CD4-positive, alpha-beta T cell (primary cell): ENCODE measurements around the gene SCRT2. TPM values are rescaled to one million over a fixed set of nuclear protein-coding genes. Genes with fewer than 3 reads are reported as not detected.

ENCODE experiments used
- ATAC-seq: fragments of 200-7000 bp; cut with Tn5 transposase; one replicate; pipeline ENCODE4 v1.10.0; 2022; ENCODE audit warnings: mild to moderate bottlenecking; ENCODE audit not compliant: poor library complexity
- CTCF ChIA-PET: fragments of 350-600 bp; sonication (Branson Sonifier 250); formaldehyde crosslinking; loops from one replicate; lab custom pipeline; 2021; ENCODE audit warnings: antibody characterized with exemption, inconsistent platforms; lab: Charles Lee
- POLR2A ChIA-PET: fragments of 350-600 bp; sonication (Branson Sonifier 250); formaldehyde crosslinking; loops from one replicate; lab custom pipeline; 2021; ENCODE audit warnings: antibody characterized with exemption, inconsistent platforms; lab: Charles Lee
- DNase-seq, 14 experiments: peaks; one replicate each; pipeline ENCODE4 v3.0.0-alpha.2; 2013 to 2020; ENCODE audit warnings: mixed read lengths in 2 of 14
- H3K27ac ChIP-seq, 2 donors: one replicate each; pipeline versions ENCODE4 v1.5.1 to v1.7.0; 2013; ENCODE audit warnings: low read length in 2 of 2, low read depth in 1 of 2, mild to moderate bottlenecking in 1 of 2
- H3K27me3 ChIP-seq, 2 experiments: 1 replicate in 1 of 2; 2 replicates in 1 of 2; pipeline versions ENCODE4 v1.6.1 to v1.7.0; 2013; ENCODE audit warnings: low read length in 2 of 2, control low read depth in 1 of 2, mild to moderate bottlenecking in 1 of 2, moderate library complexity in 1 of 2; ENCODE audit not compliant: insufficient read depth in 2 of 2, control insufficient read depth in 1 of 2
- H3K36me3 ChIP-seq: one replicate; pipeline ENCODE4 v1.6.1; 2013; ENCODE audit warnings: low read length, control low read depth; ENCODE audit not compliant: insufficient read depth
- H3K4me1 ChIP-seq: one replicate; pipeline ENCODE4 v1.6.1; 2013; ENCODE audit warnings: low read length, control low read depth; ENCODE audit not compliant: insufficient read depth
- H3K4me3 ChIP-seq: one replicate; pipeline ENCODE4 v1.5.1; 2013; ENCODE audit warnings: mild to moderate bottlenecking, low read length, moderate library complexity
- H3K9me3 ChIP-seq, 2 experiments: 1 replicate in 1 of 2; 2 replicates in 1 of 2; pipeline versions ENCODE4 v1.6.1 to v1.7.0; 2013; ENCODE audit warnings: low read length in 2 of 2, mild to moderate bottlenecking in 2 of 2, control low read depth in 1 of 2, moderate library complexity in 1 of 2; ENCODE audit not compliant: control insufficient read depth in 1 of 2, insufficient read depth in 1 of 2
- H3K27ac Mint-ChIP-seq: one replicate; pipeline ENCODE4 v1.8.0; 2020; ENCODE audit warnings: mixed read lengths
- H3K27me3 Mint-ChIP-seq: one replicate; pipeline ENCODE4 v1.8.0; 2021; ENCODE audit warnings: mixed read lengths
- H3K36me3 Mint-ChIP-seq: one replicate; pipeline ENCODE4 v1.8.0; 2021; ENCODE audit warnings: low read depth, mixed read lengths
- H3K4me1 Mint-ChIP-seq: one replicate; pipeline ENCODE4 v1.8.0; 2021; ENCODE audit warnings: low read depth, mixed read lengths
- H3K4me3 Mint-ChIP-seq: one replicate; pipeline ENCODE4 v1.8.0; 2020; ENCODE audit warnings: mild to moderate bottlenecking, mixed read lengths
- H3K9me3 Mint-ChIP-seq: one replicate; pipeline ENCODE4 v1.8.0; 2020; ENCODE audit warnings: mixed read lengths
- CTCF ChIP-seq: fragments of 200-600 bp; IDR thresholded peaks from one replicate; pipeline ENCODE4 v1.8.0; 2022; ENCODE audit warnings: antibody characterized with exemption, mild to moderate bottlenecking
- intact Hi-C, 2 experiments: fragments of 100-400 bp; cut with DNase I in 1 of 2; cut with micrococcal nuclease in 1 of 2; formaldehyde crosslinking; loops; one replicate each; pipeline versions ENCODE4 v1.15.1 to v1.9.0; 2023 to 2025; cut with DNase I, micrococcal nuclease
- total RNA-seq, 174 experiments: library from RNA in 2 of 174; stranded (reverse) in 2 of 174; gene quantifications; one replicate each; pipeline ENCODE4 v1.2.3 and lab custom pipeline; 2021 to 2026

The SCRT2 gene
- total RNA-seq, 2 experiments from 2014 or later, result not detected

- no peak for TF ChIP-seq CTCF
- H3K27me3 Mint-ChIP-seq, result peaks cover 59% of the 10 kb centered on the region
- CTCF ChIA-PET, result no interaction called here
- no peaks in the 10 kb centered on the region for H3K36me3 ChIP-seq
- H3K4me3 Mint-ChIP-seq, result no peak overlapping the region
- peaks cover 35 to 40% of the 10 kb centered on the region in 2 experiments for H3K27me3 ChIP-seq
- no peaks in the 10 kb centered on the region for H3K36me3 Mint-ChIP-seq
- DNase-seq (no peak), ATAC-seq (no peak)
- peaks cover 0 to 6% of the 10 kb centered on the region in 2 experiments for H3K9me3 ChIP-seq
- no peak overlapping the region for H3K27ac Mint-ChIP-seq
- no peaks in the 10 kb centered on the region for H3K9me3 Mint-ChIP-seq
- H3K4me3 ChIP-seq, result no peak overlapping the region
- no peaks in the 10 kb centered on the region for H3K4me1 Mint-ChIP-seq
- POLR2A ChIA-PET, result no interaction called here
- intact Hi-C loops, result no loop called here
- no peak overlapping the region for H3K27ac ChIP-seq
- no peaks in the 10 kb centered on the region for H3K4me1 ChIP-seq
These were observed 6.5 kb upstream of the SCRT2 start for GRCh38 chr20:682123-682522.

DNA sequence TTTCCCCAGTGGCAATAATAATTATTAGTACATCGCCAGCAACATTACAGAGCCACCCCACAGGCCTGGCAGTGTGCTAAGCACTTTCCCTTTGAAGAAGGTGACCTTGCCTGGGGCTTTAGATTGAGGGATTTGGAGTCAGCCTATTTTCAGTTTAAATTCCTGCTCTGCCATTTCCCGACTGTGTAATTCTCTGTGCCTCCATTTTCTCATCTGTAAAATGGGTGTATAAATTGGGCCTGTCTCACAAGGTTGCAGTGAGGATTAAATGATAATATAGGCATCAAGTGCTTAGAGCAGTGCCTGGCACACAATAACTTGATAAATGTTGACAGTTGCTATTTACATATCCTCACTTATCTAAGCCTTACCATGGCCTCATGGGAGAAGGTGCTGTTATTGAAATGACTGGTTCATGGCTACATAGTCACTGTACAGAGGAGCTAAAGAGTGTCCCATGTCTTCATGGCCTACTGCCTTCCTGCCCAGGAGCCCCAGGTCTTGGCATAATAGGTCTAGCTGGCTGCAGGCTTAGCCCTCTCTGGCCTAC, 5.1 kb upstream of the SCRT2 start:
- Histone ChIP-seq H3K27me3 (peaks cover 48 to 54% of the 10 kb centered on the region in 2 experiments), H3K27ac (no peak overlapping the region), H3K36me3 (no peaks in the 10 kb centered on the region), H3K4me3 (no peak overlapping the region), H3K4me1 (peaks cover 8% of the 10 kb centered on the region), H3K9me3 (peaks cover 0 to 16% of the 10 kb centered on the region in 2 experiments)
- no peak overlapping the region for H3K27ac Mint-ChIP-seq
- no peak for TF ChIP-seq CTCF
- no peaks in the 10 kb centered on the region for H3K9me3 Mint-ChIP-seq
- peaks cover 71% of the 10 kb centered on the region for H3K27me3 Mint-ChIP-seq
- no peaks in the 10 kb centered on the region for H3K36me3 Mint-ChIP-seq
- ATAC-seq, result no peak
- DNase-seq, result no peak
- no peak overlapping the region for H3K4me3 Mint-ChIP-seq
- intact Hi-C loops, result no loop called here
- peaks cover 5% of the 10 kb centered on the region for H3K4me1 Mint-ChIP-seq
- ChIA-PET CTCF (no interaction called here), POLR2A (no interaction called here)

GRCh38 chr20:677957-678356, 2.4 kb upstream of the SCRT2 start:
- Mint-ChIP-seq H3K9me3 (no peaks in the 10 kb centered on the region), H3K27me3 (peaks cover 86% of the 10 kb centered on the region), H3K4me1 (peaks cover 6% of the 10 kb centered on the region), H3K4me3 (no peak overlapping the region), H3K36me3 (no peaks in the 10 kb centered on the region), H3K27ac (no peak overlapping the region)
- Histone ChIP-seq H3K27me3 (peaks cover 66 to 80% of the 10 kb centered on the region in 2 experiments), H3K27ac (no peak overlapping the region), H3K36me3 (no peaks in the 10 kb centered on the region), H3K4me1 (peaks cover 15% of the 10 kb centered on the region), H3K9me3 (peaks cover 0 to 26% of the 10 kb centered on the region in 2 experiments), H3K4me3 (no peak overlapping the region)
- ChIA-PET CTCF (no interaction called here), POLR2A (no interaction called here)
- intact Hi-C loops, result no loop called here
- ATAC-seq (no peak), DNase-seq (no peak)
- no peak for TF ChIP-seq CTCF
